Measurements from ENCODE around the gene CAMK1G. TPM values are rescaled to one million over a fixed set of nuclear protein-coding genes. Genes with fewer than 3 reads are reported as not detected.

CAMK1G gene
- total and polyA plus RNA-seq, 10 of the 15 experiments (the other 5 are each of a cell fraction or from before 2014, with no cell fraction given): 0.18 to 0.20 TPM; not detected in 8

DNA sequence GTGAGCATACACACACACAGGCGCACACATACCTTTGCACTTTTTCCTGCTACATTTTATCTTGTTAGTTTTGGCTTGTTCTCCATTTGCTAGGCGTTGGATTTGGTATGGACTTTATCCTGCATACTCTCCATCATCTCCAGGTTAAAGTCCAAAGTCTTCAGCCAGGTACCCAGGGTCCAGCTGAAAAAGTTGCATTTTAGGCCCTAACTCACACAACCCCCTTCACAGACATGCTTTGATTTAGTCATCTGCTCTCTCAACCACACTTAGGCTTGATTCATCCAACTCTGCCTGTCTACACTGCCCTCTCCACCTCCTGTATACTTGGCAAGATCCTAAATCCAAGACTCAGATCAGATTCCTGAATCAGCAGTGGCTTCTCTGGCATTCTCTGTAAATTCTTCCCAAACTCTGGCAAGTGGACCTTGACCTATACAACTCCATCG, 79.4 kb downstream of the CAMK1G start:
- in situ Hi-C loops (cut with MboI) (no loop called here), intact Hi-C loops (cut with micrococcal nuclease; ENCODE audit: unreplicated experiment) (no loop called here)
- no peak overlapping the region for H3K4me3 ChIP-seq
- ATAC-seq (no peak), FAIRE-seq (no peak), DNase-seq (ENCODE audit: low read depth, low spot score) (no peak)
- H3K79me2 ChIP-seq (ENCODE audit: control insufficient read depth, insufficient read depth, low read length): no peaks in the 10 kb centered on the region
- no peaks in the 10 kb centered on the region; the same call in 1 of the 2 replicates for H3K4me1 ChIP-seq (ENCODE audit: control insufficient read depth, insufficient read depth, low read length)
- CTCF ChIA-PET: interaction anchor here (1.2 kb wide), 1 partner anchor 75 kb away, joined by 4 read pairs; no protein-coding TSS in a partner anchor
- no peak overlapping the region for H2AFZ ChIP-seq (ENCODE audit: control insufficient read depth, low read depth, low read length)
- 71% methylated on average over 3 of the region's 3 CpGs for WGBS (ENCODE audit: insufficient coverage, insufficient replicate concordance, low lambda C conversion rate, missing lambda C conversion rate)
- H3K9me3 ChIP-seq (replicated peaks; ENCODE audit: control insufficient read depth, insufficient read depth, low read length): no peaks in the 10 kb centered on the region
- no peak overlapping the region for H3K27ac ChIP-seq (ENCODE audit: control insufficient read depth, insufficient read depth)
- BruUV-seq (replicated peaks): no TSS peak
- RAD21 ChIA-PET (ENCODE audit: unreplicated experiment): no interaction called here
- no peak for TF ChIP-seq RB1 (IDR thresholded peaks at IDR 0.05; ENCODE audit: borderline replicate concordance)
- no peak for TF ChIP-seq CEBPB (IDR thresholded peaks at IDR 0.05; ENCODE audit: borderline replicate concordance in 1 of 2, low read depth in 2 of 2, low read length in 2 of 2)
- TF ChIP-seq MXI1 (IDR thresholded peaks at IDR 0.05; ENCODE audit: low read depth, low read length): no peak
- no peak for TF ChIP-seq SIN3A (IDR thresholded peaks at IDR 0.05; ENCODE audit: low read depth, low read length)
- POLR2A ChIA-PET: interaction anchor here (0.9 to 1.0 kb wide), 2 partner anchors 10 kb away, joined by 3 read pairs; no protein-coding TSS in a partner anchor
- no peaks in the 10 kb centered on the region for H3K36me3 ChIP-seq (ENCODE audit: control insufficient read depth in 2 of 2, insufficient read depth in 2 of 2, low read length in 1 of 2)
- H4K20me1 ChIP-seq (ENCODE audit: control insufficient read depth, insufficient read depth): no peaks in the 10 kb centered on the region
- H3K4me2 ChIP-seq (ENCODE audit: control insufficient read depth, insufficient read depth): no peak overlapping the region
- SMC1A ChIA-PET (ENCODE audit: uncharacterized antibody, unreplicated experiment): interaction anchor here (1.5 to 4.5 kb wide), 3 partner anchors 10 to 74 kb away, joined by 4 to 33 read pairs (median 11); partner anchors contain the start of gene LAMB3
- H3K27me3 ChIP-seq (replicated peaks in 1 of 2; ENCODE audit: control insufficient read depth in 2 of 2, insufficient read depth in 2 of 2, low read length in 1 of 2): no peaks in the 10 kb centered on the region; a peak in 1 of 4 replicates
- H3K9ac ChIP-seq (ENCODE audit: control insufficient read depth, insufficient read depth, low read length): no peak overlapping the region

Small RNA genes lying within 50 kb of the gene (microRNA-seq; reads per million reads assigned to microRNA genes)
- not detected for gene MIR4260

Other genes starting within 250 kb of the CAMK1G start
- gene LAMB3, start 68.7 kb downstream of the CAMK1G start, total RNA-seq (2014; rRNA removed): 0.11 and 1.2 TPM in 2 replicates
- 0.09 TPM in 2 replicates for gene LAMB3, start 68.7 kb downstream of the CAMK1G start, total RNA-seq (2014; rRNA removed; fragmentation: Illumina TruSeq; extraction: Trizol)
- 0.31 and 0.64 TPM in 2 replicates for gene LAMB3, start 68.7 kb downstream of the CAMK1G start, total RNA-seq (2021)
- 0.92 and 1.8 TPM in 2 replicates for gene LAMB3, start 68.7 kb downstream of the CAMK1G start, polyA plus RNA-seq (2011; rRNA removed)
- 0.04 TPM in 1 of 2 replicates, not detected in the other for gene LAMB3, start 68.7 kb downstream of the CAMK1G start, polyA plus RNA-seq (2014; fragmentation: Illumina TruSeq; extraction: Trizol)
- under 1 TPM in 1 of 2 experiments, not detected in 1; 0.04 TPM for gene LAMB3, start 68.7 kb downstream of the CAMK1G start, polyA plus RNA-seq (2014; fragmentation: Nextera tagmentation; extraction: Ambion mirVana)
- 0.10 and 0.25 TPM in 2 replicates for gene LAMB3, start 68.7 kb downstream of the CAMK1G start, polyA plus RNA-seq (2014; rRNA removed)
- gene LAMB3, start 68.7 kb downstream of the CAMK1G start, polyA plus RNA-seq (2016; fragmentation: Nextera tagmentation; extraction: Ambion mirVana): under 1 TPM; 0.10 to 0.19 TPM
- gene G0S2, start 91.7 kb downstream of the CAMK1G start, total RNA-seq (2014; rRNA removed): 0.22 and 0.34 TPM in 2 replicates
- gene G0S2, start 91.7 kb downstream of the CAMK1G start, total RNA-seq (2014; rRNA removed; fragmentation: Illumina TruSeq; extraction: Trizol): 0.18 TPM in 1 of 2 replicates, not detected in the other
- 0.24 and 0.51 TPM in 2 replicates for gene G0S2, start 91.7 kb downstream of the CAMK1G start, total RNA-seq (2021)
- 0.13 and 0.26 TPM in 2 replicates for gene G0S2, start 91.7 kb downstream of the CAMK1G start, polyA plus RNA-seq (2011; rRNA removed)
- 0.13 TPM in 1 of 2 replicates, not detected in the other for gene G0S2, start 91.7 kb downstream of the CAMK1G start, polyA plus RNA-seq (2014; fragmentation: Illumina TruSeq; extraction: Trizol)
- gene G0S2, start 91.7 kb downstream of the CAMK1G start, polyA plus RNA-seq (2014; fragmentation: Nextera tagmentation; extraction: Ambion mirVana): under 1 TPM; 0.07 to 0.08 TPM
- 0.26 TPM in 1 of 2 replicates, not detected in the other for gene G0S2, start 91.7 kb downstream of the CAMK1G start, polyA plus RNA-seq (2014; rRNA removed)
- under 1 TPM; 0.20 to 0.48 TPM for gene G0S2, start 91.7 kb downstream of the CAMK1G start, polyA plus RNA-seq (2016; fragmentation: Nextera tagmentation; extraction: Ambion mirVana)
- gene HSD11B1, start 121.1 kb downstream of the CAMK1G start, total RNA-seq (2014; rRNA removed): not detected in 2 replicates
- gene HSD11B1, start 121.1 kb downstream of the CAMK1G start, total RNA-seq (2014; rRNA removed; fragmentation: Illumina TruSeq; extraction: Trizol): not detected in 2 replicates
- not detected in 2 replicates for gene HSD11B1, start 121.1 kb downstream of the CAMK1G start, total RNA-seq (2021)
- gene HSD11B1, start 121.1 kb downstream of the CAMK1G start, polyA plus RNA-seq (2011; rRNA removed): 0.10 and 0.15 TPM in 2 replicates
- not detected in 2 replicates for gene HSD11B1, start 121.1 kb downstream of the CAMK1G start, polyA plus RNA-seq (2014; fragmentation: Illumina TruSeq; extraction: Trizol)
- under 1 TPM; 0.04 to 0.27 TPM for gene HSD11B1, start 121.1 kb downstream of the CAMK1G start, polyA plus RNA-seq (2014; fragmentation: Nextera tagmentation; extraction: Ambion mirVana)
- 0.05 TPM in 1 of 2 replicates, not detected in the other for gene HSD11B1, start 121.1 kb downstream of the CAMK1G start, polyA plus RNA-seq (2014; rRNA removed)
- not detected for gene HSD11B1, start 121.1 kb downstream of the CAMK1G start, polyA plus RNA-seq (2016; fragmentation: Nextera tagmentation; extraction: Ambion mirVana)
- gene TRAF3IP3, start 172.3 kb downstream of the CAMK1G start, total RNA-seq (2014; rRNA removed): 57.0 and 61.6 TPM in 2 replicates
- 78.2 and 81.8 TPM in 2 replicates for gene TRAF3IP3, start 172.3 kb downstream of the CAMK1G start, total RNA-seq (2014; rRNA removed; fragmentation: Illumina TruSeq; extraction: Trizol)
- gene TRAF3IP3, start 172.3 kb downstream of the CAMK1G start, total RNA-seq (2021): 62.6 and 67.5 TPM in 2 replicates
- gene TRAF3IP3, start 172.3 kb downstream of the CAMK1G start, polyA plus RNA-seq (2011; rRNA removed): 119 and 148 TPM in 2 replicates
- 88.2 and 103 TPM in 2 replicates for gene TRAF3IP3, start 172.3 kb downstream of the CAMK1G start, polyA plus RNA-seq (2014; fragmentation: Illumina TruSeq; extraction: Trizol)
- 100 to 1,000 TPM; 117 to 121 TPM for gene TRAF3IP3, start 172.3 kb downstream of the CAMK1G start, polyA plus RNA-seq (2014; fragmentation: Nextera tagmentation; extraction: Ambion mirVana)
- gene TRAF3IP3, start 172.3 kb downstream of the CAMK1G start, polyA plus RNA-seq (2014; rRNA removed): 64.3 and 83.5 TPM in 2 replicates
- 100 to 1,000 TPM; 105 to 115 TPM for gene TRAF3IP3, start 172.3 kb downstream of the CAMK1G start, polyA plus RNA-seq (2016; fragmentation: Nextera tagmentation; extraction: Ambion mirVana)
- gene C1orf74, start 200.8 kb downstream of the CAMK1G start, total RNA-seq (2014; rRNA removed): 3.4 and 4.4 TPM in 2 replicates
- 4.0 and 4.4 TPM in 2 replicates for gene C1orf74, start 200.8 kb downstream of the CAMK1G start, total RNA-seq (2014; rRNA removed; fragmentation: Illumina TruSeq; extraction: Trizol)
- 3.4 and 3.5 TPM in 2 replicates for gene C1orf74, start 200.8 kb downstream of the CAMK1G start, total RNA-seq (2021)
- gene C1orf74, start 200.8 kb downstream of the CAMK1G start, polyA plus RNA-seq (2011; rRNA removed): 3.2 and 3.9 TPM in 2 replicates
- 3.7 and 3.8 TPM in 2 replicates for gene C1orf74, start 200.8 kb downstream of the CAMK1G start, polyA plus RNA-seq (2014; fragmentation: Illumina TruSeq; extraction: Trizol)
- 1 to 10 TPM; 3.4 to 4.4 TPM for gene C1orf74, start 200.8 kb downstream of the CAMK1G start, polyA plus RNA-seq (2014; fragmentation: Nextera tagmentation; extraction: Ambion mirVana)
- gene C1orf74, start 200.8 kb downstream of the CAMK1G start, polyA plus RNA-seq (2014; rRNA removed): 2.3 and 3.1 TPM in 2 replicates
- 1 to 10 TPM; 4.6 to 5.5 TPM for gene C1orf74, start 200.8 kb downstream of the CAMK1G start, polyA plus RNA-seq (2016; fragmentation: Nextera tagmentation; extraction: Ambion mirVana)
- 0.05 TPM in 1 of 2 replicates, not detected in the other for gene IRF6, start 222.4 kb downstream of the CAMK1G start, total RNA-seq (2014; rRNA removed)
- gene IRF6, start 222.4 kb downstream of the CAMK1G start, total RNA-seq (2014; rRNA removed; fragmentation: Illumina TruSeq; extraction: Trizol): 0.04 and 0.09 TPM in 2 replicates
- gene IRF6, start 222.4 kb downstream of the CAMK1G start, total RNA-seq (2021): 0.10 and 0.21 TPM in 2 replicates
- 0.46 and 0.50 TPM in 2 replicates for gene IRF6, start 222.4 kb downstream of the CAMK1G start, polyA plus RNA-seq (2011; rRNA removed)
- 0.12 and 0.30 TPM in 2 replicates for gene IRF6, start 222.4 kb downstream of the CAMK1G start, polyA plus RNA-seq (2014; fragmentation: Illumina TruSeq; extraction: Trizol)
- gene IRF6, start 222.4 kb downstream of the CAMK1G start, polyA plus RNA-seq (2014; fragmentation: Nextera tagmentation; extraction: Ambion mirVana): under 1 TPM; 0.04 to 0.05 TPM
- 0.11 and 0.22 TPM in 2 replicates for gene IRF6, start 222.4 kb downstream of the CAMK1G start, polyA plus RNA-seq (2014; rRNA removed)
- under 1 TPM; 0.06 to 0.09 TPM for gene IRF6, start 222.4 kb downstream of the CAMK1G start, polyA plus RNA-seq (2016; fragmentation: Nextera tagmentation; extraction: Ambion mirVana)
- gene UTP25, start 244.3 kb downstream of the CAMK1G start, total RNA-seq (2014; rRNA removed): 8.9 and 9.0 TPM in 2 replicates
- gene UTP25, start 244.3 kb downstream of the CAMK1G start, total RNA-seq (2014; rRNA removed; fragmentation: Illumina TruSeq; extraction: Trizol): 10.2 and 10.6 TPM in 2 replicates
- 6.5 and 7.4 TPM in 2 replicates for gene UTP25, start 244.3 kb downstream of the CAMK1G start, total RNA-seq (2021)
- 13.3 and 14.8 TPM in 2 replicates for gene UTP25, start 244.3 kb downstream of the CAMK1G start, polyA plus RNA-seq (2011; rRNA removed)
- gene UTP25, start 244.3 kb downstream of the CAMK1G start, polyA plus RNA-seq (2014; fragmentation: Illumina TruSeq; extraction: Trizol): 9.4 and 10.8 TPM in 2 replicates
- gene UTP25, start 244.3 kb downstream of the CAMK1G start, polyA plus RNA-seq (2014; fragmentation: Nextera tagmentation; extraction: Ambion mirVana): 1 to 10 TPM; 3.0 TPM
- 5.0 and 6.2 TPM in 2 replicates for gene UTP25, start 244.3 kb downstream of the CAMK1G start, polyA plus RNA-seq (2014; rRNA removed)
- 1 to 10 TPM; 7.9 to 9.4 TPM for gene UTP25, start 244.3 kb downstream of the CAMK1G start, polyA plus RNA-seq (2016; fragmentation: Nextera tagmentation; extraction: Ambion mirVana)

Data from GM12878 (cell line).